GM04504 (cell line): ENCODE data around the gene DOCK6.
A peak's percentile ranks its signal among the peaks of the same experiment; 100 is the strongest.

Source experiments
- DNase-seq: peaks from one replicate; pipeline ENCODE4 v3.0.0-alpha.2; 2012; ENCODE audit warnings: low read depth

DOCK6 gene

DNA sequence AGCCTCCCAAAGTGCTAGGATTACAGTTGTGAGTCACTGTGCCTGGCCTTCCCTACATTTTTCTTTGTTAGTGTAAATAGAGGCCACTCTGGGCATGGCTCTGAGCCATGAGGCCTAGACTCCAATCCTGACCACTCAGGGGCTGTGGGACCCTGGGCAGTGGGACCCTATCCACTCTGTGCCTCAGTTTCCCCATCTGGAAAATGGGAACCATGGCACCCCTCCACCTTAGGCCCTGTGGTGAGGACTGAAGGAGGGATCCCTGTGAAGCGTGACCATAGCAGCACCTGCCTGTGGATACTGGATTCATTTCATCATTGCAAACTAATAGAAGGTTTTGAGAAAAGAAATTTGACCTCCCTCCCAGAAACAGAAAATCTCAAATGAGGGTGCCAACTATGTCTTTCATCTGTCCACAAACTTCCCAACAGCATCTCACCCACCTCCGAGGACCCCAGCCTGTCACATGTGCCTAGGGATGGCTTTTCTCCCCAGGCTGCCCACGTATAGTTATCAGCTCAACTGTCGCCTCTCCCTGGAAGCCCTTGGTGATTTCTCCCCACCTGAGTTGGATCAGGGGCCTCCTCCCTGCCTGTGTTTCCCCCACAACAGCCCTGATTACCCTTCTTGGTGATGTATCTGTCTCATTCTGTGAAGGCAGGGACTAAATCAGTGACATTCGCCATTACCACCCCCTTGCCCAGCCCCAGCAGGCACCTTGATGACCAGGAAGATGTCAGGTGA, 17.3 kb downstream of the DOCK6 start:
- DNase-seq: no peak

DNA sequence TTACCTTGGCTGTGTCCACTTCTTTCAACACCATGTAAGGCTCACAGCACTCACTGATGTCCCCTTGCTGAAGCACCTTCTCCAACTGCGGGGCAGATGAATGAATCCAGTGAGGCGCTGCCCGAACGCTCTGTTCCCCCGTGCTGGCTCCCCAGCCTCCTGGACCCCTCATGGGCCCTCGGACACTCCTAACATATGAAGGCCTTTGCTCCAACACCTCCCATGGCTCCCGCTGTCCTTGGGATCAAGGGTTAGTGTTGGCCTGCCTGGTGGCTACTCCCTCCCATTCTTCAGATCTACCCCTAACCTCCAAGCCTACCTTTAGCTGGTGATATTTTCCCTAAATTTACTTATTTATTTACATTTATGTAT, 18.5 kb downstream of the DOCK6 start:
- no peak for DNase-seq

- peak; percentile 42 for DNase-seq
These were observed 19.2 kb downstream of the DOCK6 start for GRCh38 chr19:11242864-11243797.

DNA sequence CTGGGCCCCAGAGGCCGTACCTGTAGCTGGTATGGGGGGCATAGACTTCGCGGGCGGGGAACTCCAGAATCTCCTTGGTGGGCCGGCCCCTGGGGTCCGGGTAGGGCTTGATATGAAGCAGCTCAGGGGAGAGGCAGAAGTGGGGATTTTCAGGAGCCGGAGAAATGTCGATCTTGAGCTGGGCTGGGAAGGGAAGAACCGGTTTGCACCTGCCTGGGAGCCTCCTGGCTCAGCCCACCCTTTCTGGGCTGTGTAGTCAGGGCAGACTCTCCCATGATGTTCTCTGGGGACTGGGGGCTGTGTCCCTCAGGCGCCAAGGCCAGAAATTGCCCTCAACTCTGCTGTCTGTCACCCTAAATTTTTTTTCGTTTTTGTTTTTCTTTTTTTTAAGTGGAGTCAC, 20.3 kb downstream of the DOCK6 start:
- DNase-seq: no peak

GRCh38 chr19:11240008-11240444, 22.3 kb downstream of the DOCK6 start:
- no peak for DNase-seq

- DNase-seq: no peak
These were observed 22.8 kb downstream of the DOCK6 start, which contains the start of gene ANGPTL8 for GRCh38 chr19:11239377-11240000. TSS of gene ANGPTL8 (plus strand) at chr19:11239619. CDS start at chr19:11239638, 19 bp downstream.

- no peak for DNase-seq
These were observed 23.4 kb downstream of the DOCK6 start for GRCh38 chr19:11238781-11239376.

DNA sequence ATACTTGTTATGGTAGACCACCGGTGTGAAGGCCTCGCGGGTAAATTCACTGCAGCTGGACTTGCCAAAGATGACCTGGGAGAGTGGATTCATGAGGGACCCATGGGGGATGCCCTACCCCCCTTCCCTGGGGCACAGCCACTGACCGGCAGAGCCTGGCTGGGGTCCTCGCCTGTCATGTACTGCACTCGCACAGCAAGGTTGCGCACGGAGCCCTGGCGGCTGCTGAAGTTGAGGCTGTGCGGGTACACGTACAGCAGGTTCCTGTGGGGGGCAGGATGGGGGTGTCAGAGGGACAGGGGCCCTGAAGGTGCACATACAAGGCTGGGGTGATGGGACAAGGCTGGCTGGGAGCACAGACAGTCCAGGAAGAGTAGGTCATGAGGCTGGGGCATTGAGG, 24.3 kb downstream of the DOCK6 start:
- no peak for DNase-seq

GRCh38 chr19:11237321-11237720, 25.0 kb downstream of the DOCK6 start:
- no peak for DNase-seq

DNA sequence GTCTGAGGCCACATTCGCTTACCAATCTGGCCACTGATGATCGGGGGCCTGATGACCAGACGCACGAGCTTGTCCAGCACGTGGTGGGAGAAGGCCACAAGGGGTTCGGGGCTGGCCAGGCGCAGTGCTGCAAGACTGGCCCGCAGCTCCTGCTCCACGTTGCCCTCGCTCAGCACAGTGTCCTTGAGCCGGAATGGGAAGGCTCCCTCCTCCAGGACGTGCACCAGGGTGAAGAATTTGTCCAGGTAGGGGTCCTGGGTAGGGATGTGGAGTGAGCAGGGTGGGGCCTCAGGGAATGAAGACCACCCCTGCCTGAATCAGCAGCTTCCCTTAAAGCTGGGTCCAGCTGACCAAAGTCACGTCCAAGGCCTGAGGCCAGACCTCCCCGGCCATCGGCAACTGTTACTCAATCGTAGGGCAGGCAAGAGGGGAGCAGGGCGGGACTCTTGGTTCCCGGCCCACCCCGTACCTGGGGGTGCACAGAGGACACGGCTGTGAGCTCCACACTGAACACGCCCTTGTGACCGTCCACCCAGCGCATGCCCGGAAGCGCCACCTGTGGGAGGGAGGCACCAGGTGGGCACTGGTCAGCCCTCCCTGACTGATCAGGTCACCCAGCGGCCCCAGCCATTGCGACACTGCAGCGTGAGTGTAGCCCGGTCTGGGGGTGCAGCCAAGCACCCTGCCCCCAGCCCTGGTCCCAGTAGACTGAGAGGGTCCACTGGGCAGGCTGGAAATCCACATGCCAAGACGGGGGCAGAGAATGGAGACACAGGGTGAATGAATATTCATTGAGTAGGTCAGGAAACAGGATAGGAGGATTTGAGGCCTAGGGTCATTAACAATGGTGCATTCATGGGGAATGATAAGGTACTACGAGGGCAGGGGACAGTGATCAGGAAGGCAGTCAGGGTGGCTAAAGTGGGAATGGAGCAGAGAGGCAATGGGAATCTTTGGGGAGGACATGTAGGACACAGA, 25.7 kb downstream of the DOCK6 start:
- DNase-seq: no peak

DNA sequence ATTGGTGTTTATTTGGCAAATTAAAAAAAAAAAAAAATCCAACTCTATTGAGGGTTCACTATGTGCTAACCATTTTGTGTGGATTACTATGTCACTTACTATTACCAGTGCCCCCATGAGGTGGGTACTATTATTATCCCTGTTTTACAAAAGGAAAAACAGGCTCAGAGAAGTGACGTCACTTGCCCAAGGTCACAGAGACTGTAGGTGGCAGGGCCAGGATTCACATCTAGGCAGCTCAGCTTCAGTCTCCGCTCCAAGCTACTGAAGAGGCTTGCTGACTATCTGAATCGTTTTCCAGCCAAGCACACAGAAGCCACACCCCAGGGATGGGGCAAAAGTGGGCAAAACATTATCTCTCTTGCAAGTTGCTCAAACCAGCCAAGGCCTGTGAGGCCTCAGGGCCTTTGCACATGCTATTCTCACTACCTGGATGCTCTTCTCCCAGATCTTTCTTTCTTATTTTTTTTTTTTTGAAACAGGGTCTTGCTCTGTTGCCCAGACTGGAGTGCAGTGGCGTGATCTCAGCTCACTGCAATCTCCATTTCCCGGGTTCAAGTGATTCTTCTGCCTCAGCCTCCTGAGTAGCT, 27.7 kb downstream of the DOCK6 start:
- no peak for DNase-seq

- no peak for DNase-seq
These were observed 29.3 kb downstream of the DOCK6 start for GRCh38 chr19:11233073-11233472.

GRCh38 chr19:11232555-11232954, 29.8 kb downstream of the DOCK6 start:
- no peak for DNase-seq

DNA sequence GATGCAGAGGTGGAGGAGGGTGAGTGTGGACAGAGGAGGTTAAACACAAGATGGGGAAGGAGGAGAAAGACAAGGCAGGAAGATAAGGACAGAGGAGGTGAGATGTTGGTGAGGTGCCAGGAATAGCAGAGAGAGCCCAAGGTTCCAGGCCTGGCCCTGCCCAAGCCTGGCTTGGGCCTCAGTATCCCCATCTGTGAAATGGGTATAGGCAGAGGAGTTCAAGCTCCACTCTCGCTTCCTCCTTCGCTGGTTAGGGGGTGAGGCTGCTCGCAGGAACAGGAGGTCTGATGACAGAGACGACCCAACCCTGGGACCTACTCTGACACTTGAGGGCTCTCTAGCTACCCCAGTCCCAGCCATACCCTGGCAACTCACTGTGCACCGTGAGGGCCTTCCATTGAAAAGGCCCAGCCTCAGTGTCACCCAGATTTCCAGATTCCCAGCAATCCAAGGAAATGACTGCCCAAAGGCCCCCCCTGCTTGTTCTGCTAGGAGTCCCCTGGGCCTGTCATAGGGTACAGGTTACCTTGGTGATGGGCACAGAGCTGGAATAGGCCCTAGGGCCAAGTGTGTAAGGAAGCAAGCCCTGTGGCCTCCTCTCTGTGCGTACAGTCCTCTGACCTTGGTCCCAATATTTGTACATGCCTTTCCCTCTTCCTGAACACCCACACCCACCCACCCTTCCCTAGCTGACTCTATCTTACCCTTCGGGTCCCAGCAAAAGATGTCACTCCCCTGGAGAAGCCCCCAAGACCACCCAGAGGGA, 31.5 kb downstream of the DOCK6 start:
- no peak for DNase-seq

DNA sequence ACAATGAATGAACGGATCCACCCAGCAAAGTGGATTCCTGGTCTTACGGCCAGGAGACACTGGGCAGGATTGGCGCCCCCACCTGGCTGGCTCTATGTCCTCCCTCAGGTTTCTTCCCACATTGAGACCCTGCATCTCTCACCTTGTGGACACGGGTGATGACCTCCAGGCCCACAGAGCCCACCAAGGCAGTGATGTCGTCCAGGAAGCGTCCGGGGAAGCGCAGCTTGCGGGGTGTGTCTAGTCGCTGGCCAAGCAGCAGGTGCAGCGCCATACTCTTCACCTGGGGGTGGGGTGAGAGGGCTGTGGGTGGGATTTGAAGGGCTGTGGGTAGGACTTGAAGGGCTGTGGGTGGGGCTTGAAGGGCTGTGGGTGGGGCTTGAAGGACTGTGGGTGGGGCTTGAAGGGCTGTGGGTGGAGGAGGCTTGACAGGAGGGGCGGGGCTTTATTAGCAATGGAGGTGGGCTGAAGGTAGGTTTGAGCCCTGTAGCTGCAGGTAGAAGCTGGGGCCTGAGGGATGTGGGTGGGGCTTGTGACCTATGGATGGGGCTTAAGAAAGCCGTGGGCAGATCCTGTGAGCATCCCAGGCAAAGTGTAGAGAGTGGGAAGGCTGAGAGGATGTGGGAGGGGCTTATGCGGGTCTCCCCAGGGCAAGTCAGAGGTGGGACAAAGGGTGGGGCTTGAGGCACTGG, 35.0 kb downstream of the DOCK6 start:
- DNase-seq: no peak

DNA sequence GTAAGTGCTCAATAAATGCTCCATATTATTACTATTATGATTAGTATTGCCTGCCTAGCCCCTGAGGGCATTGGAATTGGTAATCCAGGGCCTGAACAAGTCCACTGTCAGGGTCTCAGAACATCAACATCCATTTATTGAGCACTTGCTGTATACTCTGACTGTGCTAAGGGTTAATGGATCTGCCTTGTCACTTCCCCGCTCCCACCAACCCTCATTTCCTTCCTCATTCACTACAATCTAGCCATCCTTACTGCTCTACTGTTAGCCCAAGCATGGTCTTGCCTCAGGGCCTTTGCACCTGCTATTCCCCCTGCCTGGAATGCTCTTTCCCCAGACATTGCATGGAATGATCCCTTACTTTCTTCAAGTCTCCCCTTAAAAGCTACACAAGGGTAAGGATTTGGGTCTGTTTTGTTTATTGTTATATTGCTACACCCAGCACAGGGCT, 35.6 kb downstream of the DOCK6 start:
- DNase-seq: no peak

DNA sequence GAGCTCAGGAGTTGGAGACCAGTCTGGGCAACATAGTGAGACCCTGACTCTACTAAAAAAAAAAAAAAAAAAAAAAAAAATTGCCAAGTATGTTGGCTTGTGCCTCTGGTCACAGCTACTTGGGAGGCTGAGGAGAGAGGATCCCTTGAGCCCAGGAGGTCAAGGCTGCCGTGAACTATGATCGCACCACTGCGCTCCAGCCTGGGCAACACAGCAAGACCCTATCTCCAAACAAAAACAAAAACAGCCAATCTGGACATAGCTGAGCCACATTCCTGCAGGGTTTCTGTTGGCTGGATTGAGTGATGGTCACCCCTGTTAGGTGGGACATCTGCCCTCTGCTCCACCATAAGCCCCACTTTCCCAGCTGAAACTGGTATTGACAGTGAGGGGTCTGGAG, 36.5 kb downstream of the DOCK6 start:
- DNase-seq: no peak

- DNase-seq: no peak
These were observed 37.2 kb downstream of the DOCK6 start for GRCh38 chr19:11225172-11225571.

GRCh38 chr19:11224429-11224828, 37.9 kb downstream of the DOCK6 start:
- DNase-seq: no peak
